HG02981 (cell line): ENCODE results near the gene VSIG10.
"Not testable (repeated sequence)": the region's sequence is repeated elsewhere in the genome, so short reads cannot be mapped to it uniquely, and the experiment has no call there.

ENCODE experiments used
- ATAC-seq: cut with Tn5 transposase; IDR thresholded peaks from one replicate; pipeline ENCODE4 v1.9.1; 2021; ENCODE audit warnings: mild to moderate bottlenecking, moderate library complexity; ENCODE audit not compliant: unreplicated experiment

The VSIG10 gene

DNA sequence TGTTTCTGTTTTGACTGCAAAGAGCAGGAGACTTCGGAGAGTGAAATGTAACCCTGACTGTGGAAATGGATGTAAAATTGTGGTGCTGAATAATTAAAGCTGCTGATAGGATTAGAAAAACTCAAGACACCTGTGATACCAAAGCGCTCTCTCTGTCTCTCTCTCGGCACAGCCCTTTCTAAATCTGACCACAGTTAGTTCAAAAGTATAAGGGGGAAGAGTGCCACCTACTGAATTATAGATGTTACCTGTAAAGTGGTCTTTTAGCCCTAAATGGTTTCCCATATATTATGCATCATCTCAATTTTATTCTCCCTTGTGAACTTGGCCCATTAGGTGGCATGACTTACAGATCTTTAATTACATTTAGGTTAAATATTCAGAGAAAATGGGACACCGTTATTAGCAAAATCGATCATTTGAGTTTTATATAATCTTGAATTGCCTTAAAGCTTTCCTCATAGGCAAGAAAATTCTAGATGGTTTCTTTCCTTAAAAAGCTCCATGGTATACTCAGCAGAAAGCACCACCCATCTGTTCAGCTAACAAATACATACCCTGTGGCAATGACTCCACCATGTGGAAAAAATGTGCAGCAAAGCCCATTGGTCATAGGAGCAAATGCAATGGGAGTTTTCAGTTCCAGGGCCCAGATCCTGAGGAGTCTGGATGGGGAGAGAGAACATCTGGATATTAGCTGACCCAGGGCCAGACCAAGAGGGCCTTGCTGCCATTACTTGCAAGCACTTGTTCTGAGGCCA is 69.2 kb downstream of the VSIG10 start:
- ATAC-seq, result no peak

DNA sequence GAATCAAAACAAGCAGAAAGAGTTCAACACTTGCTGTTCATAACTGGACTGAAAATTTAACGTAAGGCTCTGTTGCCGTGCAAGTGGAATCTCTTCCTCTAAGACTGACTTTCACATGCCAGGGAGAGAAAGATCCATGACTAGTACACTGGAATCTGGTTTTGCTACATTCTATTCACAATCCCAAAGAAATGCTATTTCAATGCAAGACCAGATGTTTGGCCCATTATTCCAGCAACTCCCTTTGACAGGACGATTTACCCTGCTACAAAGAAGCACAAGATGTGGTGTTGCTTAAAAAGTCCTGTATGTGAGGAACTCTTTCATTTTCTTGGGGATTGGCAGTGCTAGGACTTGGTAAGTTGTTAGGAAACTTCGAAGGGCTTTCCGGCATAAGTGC is 69.9 kb downstream of the VSIG10 start:
- ATAC-seq, result no peak

DNA sequence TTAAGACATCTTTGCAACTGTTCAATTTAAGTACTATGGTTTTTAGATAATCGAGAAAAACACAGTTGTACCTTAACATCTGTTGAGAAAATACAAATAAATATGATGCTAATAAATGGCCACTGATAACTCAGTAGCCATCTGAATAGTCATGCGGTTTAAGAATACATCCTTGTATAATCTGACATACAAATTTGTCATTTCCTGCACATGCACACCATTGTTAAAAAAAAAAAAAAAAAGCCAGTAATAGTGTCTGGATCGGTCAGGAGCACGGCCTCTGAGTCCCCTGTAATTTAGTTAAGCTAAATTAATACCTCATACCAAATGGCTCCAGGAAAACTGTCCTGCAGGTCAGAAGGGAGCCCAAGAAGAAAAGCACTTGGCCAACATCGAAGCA is 70.5 kb downstream of the VSIG10 start:
- no peak for ATAC-seq

DNA sequence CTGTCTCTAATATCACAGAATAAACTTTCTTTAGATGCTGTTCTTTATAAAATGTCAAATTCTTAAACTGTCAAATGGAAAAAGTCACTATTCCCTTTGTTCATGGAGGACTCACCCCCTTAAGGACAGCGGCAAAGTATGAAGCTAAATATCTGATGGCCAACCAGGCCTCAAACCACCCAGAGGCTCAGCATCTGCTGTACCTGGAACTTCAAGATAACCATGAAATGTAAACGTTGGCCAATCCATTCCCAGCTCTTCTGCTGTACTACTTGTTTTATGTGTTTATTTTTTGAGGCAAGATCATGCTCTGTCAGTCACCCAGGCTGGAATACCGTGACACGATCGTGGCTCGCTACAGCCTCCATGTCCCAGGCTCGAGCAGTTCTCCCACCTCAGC is 71.6 kb downstream of the VSIG10 start:
- ATAC-seq, result no peak

DNA sequence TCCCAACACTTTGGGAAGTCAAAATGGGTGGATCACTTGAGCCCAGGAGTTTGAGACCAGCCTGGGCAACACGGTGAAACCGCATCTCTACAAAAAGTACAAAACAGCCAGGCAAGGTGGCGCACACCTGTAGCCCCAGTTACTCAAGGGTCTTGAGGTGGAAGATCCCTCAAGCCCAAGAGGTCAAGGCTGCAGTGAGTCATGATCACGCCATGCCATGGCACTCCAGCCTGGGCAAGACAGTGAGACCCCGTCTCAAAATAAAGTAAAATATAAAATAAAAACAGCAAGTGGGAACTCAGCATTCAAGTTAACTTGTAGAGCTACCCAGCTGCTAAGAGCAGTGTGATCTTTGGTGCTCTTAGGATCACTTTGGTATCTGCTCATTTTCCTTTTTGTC is 74.6 kb downstream of the VSIG10 start:
- ATAC-seq, result no peak

DNA sequence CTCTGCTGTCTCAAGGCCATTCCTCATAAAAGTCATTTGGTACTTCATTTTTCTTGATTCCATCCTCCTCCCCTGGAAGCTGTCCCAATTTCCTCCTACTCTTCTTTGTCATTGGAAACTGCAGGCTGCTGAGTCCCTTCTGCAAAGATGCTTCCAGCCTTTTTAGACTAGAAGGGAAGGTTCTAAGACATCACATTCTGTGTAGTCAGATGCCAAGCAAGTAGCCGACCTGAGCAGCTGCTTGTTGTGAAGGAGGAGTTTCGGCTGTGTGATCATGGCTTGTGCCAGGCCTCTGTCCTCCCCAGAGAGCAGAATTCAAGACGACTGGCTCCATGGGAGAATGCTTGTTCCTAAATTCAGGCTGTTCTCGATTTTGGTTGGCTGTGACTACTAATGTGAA is 78.6 kb downstream of the VSIG10 start:
- no peak for ATAC-seq

DNA sequence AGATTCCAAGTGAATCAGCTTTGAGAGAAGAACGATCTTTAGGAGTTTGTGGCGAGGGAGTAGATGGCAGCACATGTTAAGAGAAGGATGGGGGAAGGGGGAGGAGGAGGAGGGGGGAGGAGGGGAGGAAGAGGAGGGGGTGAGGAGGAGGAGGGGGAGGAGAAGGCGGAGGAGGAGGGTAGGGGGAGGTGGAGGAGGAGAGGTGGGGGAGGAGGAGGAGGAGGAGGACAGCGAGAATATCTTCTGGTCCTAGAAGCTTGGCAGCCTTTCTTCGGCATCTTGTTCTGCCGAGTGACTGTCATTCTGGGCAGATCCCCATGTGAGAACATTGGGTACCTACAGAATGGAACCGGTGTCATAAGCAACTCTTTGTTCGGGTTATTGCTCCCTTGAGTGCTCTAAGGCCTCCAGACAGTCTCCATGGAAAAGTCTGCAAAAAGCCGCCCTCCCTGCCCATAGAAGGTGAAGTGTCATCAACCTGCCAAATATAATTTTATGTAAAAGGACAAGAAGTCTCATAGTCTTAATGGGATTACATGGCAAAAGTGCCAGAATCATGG is 80.4 kb downstream of the VSIG10 start:
- no peak for ATAC-seq

DNA sequence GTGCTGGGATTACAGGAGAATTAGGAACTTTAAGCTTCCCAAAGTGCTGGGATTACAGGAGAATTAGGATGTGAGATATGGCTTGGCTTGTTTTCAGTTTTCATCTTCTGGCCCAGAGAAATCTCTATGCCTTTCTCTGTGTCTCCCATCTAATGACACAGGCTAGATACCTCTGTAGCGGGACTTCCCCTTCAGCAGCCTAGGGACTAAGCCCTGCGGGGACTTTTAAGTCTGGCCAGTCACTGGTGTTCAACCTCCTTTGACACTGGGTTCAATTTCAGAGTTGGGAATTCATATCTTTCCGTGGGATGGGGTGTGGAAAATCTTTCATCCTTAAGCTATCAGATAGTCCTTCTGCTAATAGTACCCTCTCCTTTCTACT is 81.1 kb downstream of the VSIG10 start:
- no peak for ATAC-seq

DNA sequence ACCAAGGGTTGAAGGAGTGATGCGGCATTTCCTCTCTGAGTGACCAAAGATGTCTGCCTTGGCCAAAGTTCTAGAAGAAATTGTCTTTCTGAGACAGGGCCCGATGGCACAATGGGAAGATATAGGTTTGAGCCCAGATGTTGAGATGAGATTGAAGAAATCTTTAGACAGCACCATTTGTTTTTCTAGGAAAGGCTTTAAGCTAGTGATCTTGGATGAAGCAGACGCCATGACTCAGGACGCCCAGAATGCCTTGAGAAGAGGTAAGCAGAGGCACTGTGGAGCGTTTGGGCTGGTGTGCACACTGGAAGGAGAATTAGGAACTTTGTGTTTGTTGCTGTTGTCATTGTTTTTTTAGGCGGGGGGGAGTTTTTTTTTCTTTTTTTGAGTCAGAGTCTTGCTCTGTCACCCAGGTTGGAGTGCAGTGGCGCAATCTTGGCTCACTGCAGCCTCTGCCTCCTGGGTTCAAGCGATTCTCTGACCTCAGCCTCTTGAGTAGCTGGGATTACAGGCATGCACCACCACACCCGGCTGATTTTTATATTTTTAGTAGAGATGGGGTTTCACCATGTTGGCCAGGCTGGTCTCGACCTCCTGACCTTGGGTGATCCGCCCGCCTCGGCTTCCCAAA is 81.6 kb downstream of the VSIG10 start:
- not testable (repeated sequence) for ATAC-seq

DNA sequence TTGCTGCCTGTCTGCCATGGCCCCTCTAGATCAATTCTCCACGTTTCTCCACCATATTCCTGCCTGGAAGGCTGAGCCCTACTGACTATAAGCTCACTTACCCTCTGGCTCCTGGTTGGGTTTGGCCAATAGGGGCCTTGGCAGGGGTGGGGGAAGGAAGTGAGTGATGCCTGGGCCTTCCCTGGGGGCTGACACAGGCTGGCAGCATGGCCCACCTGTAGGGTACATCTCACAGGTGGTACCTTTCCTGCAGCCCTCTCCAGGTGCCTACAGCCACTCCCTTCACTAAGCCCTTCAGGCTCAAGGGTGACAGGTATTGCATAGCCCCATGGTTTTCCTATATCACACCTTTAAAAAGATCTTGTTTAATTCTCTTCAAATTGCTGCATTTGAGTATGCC is 83.8 kb downstream of the VSIG10 start:
- no peak for ATAC-seq

DNA sequence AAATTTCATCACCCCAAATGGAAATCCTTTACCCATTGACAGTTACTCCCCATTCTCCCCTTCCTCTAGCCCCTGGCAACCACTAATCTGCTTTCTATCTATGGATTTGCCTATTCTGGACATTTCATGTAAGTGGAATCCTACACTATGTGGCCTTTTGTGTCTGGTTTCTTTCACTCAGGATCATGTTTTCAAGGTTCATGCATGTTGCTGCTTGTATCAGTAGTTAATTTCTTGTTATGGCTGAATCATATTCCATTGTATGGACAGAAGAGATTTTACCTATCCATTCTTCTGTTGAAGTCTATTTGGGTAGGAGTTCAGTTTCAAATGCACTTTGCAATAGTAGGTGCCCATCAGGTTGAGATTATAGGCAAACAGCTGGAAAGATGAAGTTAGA is 85.9 kb downstream of the VSIG10 start:
- no peak for ATAC-seq

DNA sequence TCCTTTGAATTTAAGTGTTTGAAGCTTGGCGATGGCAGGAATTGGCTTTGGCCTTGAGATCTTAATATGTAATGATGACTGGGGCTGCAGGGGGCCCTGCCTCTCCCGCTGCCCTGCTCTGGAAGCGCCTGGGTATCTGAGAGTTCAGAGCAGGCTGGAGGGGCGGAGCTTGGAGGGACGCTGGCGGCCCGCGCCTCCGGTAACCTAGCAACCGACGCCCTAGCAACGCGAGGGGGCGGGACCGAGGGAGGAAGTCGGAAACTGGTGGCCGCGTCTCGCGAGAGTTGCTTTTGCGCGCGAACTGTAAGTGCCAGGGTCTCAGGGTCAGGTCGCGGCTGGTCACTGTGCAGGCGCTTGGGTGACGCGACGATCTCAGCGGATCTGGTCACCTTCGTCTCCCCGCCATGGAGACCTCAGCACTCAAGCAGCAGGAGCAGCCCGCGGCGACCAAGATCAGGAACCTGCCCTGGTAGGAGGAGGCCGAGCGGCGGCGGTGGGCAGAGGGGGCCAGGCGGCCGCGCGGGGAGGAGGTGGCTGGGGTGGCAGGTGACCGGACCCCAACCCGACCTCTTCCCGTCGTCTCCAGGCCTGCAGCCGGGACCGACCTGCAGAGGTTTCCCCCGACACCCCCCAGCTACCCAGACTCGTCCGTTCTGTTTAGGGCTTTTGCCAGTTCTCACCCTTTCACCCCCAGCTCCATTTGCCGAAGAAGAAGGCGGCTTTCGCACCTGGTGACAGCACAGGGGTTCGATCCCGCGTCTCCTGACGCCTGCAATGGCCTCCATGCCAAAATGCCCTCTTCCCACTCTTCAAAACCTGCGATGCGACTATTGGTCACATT is 87.2 kb downstream of the VSIG10 start, which contains the start of gene RFC5:
Gene RFC5 (plus strand): TSS at position 280 of the 841 bp plus-strand sequence. CDS start 125 bp downstream, at position 405.
- ATAC-seq, result peak; percentile 93

DNA sequence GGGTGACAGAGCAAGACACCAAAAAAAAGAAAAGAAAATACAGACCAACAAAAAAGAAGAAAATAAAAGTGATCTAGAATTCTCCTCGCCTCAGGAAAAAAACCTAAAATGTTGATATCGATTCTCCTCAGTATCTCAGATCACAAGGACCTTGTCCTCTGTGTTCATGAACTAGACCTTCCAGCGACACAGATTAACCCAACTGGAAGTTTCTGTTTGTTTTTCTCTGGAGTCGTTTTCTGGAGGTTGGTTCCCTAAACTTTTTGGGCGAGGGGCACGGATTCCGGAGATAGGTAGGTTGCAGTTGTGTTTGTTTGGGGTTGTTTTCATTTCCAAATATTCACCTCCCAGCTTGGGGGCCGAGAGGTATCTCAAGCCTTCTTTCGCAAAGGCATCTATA is 87.9 kb downstream of the VSIG10 start:
- no peak for ATAC-seq

DNA sequence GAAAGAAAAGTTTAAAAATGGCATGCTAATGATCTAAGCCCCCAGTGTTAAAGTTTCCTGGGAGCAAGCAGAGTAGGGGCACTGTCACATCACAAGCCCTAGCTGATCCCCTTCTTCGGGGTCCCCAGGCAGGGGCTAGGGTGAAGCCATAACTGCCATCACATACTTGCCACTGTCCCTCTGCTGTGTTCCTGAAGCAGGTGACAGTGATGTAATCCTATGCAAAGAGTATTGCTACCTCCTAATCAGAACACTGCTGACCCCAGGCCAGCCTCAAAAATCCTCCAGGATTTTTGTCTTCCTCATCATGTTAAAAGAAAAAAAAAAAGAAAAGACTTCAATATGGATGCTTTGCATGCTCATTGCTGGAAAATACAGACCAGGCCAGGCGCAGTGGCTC is 88.5 kb downstream of the VSIG10 start:
- no peak for ATAC-seq
